Measurements from ENCODE around the gene TMEM161A. TPM values are rescaled to one million over a fixed set of nuclear protein-coding genes. Genes with fewer than 3 reads are reported as not detected.

The TMEM161A gene
- total and polyA plus RNA-seq, 11 donors, result 12.3 to 29.7 (median 22.1) TPM

- DNase-seq, result no peak
- no peak for ATAC-seq
- peaks cover 0 to 32% (median 18%) of the 10 kb centered on the region in 9 donors for H3K36me3 ChIP-seq
- TF ChIP-seq, protein P1, sequence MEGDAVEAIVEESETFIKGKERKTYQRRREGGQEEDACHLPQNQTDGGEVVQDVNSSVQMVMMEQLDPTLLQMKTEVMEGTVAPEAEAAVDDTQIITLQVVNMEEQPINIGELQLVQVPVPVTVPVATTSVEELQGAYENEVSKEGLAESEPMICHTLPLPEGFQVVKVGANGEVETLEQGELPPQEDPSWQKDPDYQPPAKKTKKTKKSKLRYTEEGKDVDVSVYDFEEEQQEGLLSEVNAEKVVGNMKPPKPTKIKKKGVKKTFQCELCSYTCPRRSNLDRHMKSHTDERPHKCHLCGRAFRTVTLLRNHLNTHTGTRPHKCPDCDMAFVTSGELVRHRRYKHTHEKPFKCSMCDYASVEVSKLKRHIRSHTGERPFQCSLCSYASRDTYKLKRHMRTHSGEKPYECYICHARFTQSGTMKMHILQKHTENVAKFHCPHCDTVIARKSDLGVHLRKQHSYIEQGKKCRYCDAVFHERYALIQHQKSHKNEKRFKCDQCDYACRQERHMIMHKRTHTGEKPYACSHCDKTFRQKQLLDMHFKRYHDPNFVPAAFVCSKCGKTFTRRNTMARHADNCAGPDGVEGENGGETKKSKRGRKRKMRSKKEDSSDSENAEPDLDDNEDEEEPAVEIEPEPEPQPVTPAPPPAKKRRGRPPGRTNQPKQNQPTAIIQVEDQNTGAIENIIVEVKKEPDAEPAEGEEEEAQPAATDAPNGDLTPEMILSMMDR (IDR thresholded peaks at IDR 0.05), result no peak
- no peak for TF ChIP-seq POLR2A (IDR thresholded peaks at IDR 0.05)
- no peak overlapping the region for H3K4me3 ChIP-seq
- H3K9me3 ChIP-seq, result no peaks in the 10 kb centered on the region
- no peaks in the 10 kb centered on the region for H3K27me3 ChIP-seq
- peaks cover 0 to 4% (median 0%) of the 10 kb centered on the region in 12 donors for H3K4me1 ChIP-seq
- H3K27ac ChIP-seq, result no peak overlapping the region
- intact Hi-C loops (cut with DNase I), result no loop called here
- WGBS, 4 donors, result 92 to 95% (median 94%) methylated on average over 24 of the region's 24 CpGs
Measured at GRCh38 chr19:19096641-19097627, 41.3 kb downstream of the TMEM161A start.

- peaks cover 0 to 27% (median 10%) of the 10 kb centered on the region in 9 donors for H3K36me3 ChIP-seq
- no peak for ATAC-seq
- H3K9me3 ChIP-seq, result no peaks in the 10 kb centered on the region
- no peaks in the 10 kb centered on the region for H3K27me3 ChIP-seq
- 83 to 87% (median 85%) methylated on average over 11 of the region's 11 CpGs for WGBS, 4 donors
- H3K27ac ChIP-seq, result no peak overlapping the region
- intact Hi-C loops (cut with DNase I), result no loop called here
- H3K4me1 ChIP-seq, result peaks cover 0 to 4% (median 0%) of the 10 kb centered on the region in 12 donors
- H3K4me3 ChIP-seq, result no peak overlapping the region
- no peak for DNase-seq
- TF ChIP-seq, protein P1 (IDR thresholded peaks at IDR 0.05), result no peak
- TF ChIP-seq POLR2A (IDR thresholded peaks at IDR 0.05), result no peak
Measured at GRCh38 chr19:19095691-19096090, 42.6 kb downstream of the TMEM161A start.

GRCh38 chr19:19094513-19094912 is 43.8 kb downstream of the TMEM161A start:
- ATAC-seq (no peak), DNase-seq (no peak)
- H3K4me3 ChIP-seq, result no peak overlapping the region
- TF ChIP-seq POLR2A (IDR thresholded peaks at IDR 0.05), result no peak
- TF ChIP-seq, protein P1 (IDR thresholded peaks at IDR 0.05), result no peak
- peaks cover 0 to 5% (median 0%) of the 10 kb centered on the region in 12 donors for H3K4me1 ChIP-seq
- WGBS, 4 donors, result 83 to 96% (median 91%) methylated on average over 7 of the region's 7 CpGs
- no peaks in the 10 kb centered on the region for H3K27me3 ChIP-seq
- H3K36me3 ChIP-seq, result peaks cover 0 to 23% (median 10%) of the 10 kb centered on the region in 9 donors
- intact Hi-C loops (cut with DNase I), result no loop called here
- H3K9me3 ChIP-seq, result no peaks in the 10 kb centered on the region
- H3K27ac ChIP-seq, result no peak overlapping the region

DNA sequence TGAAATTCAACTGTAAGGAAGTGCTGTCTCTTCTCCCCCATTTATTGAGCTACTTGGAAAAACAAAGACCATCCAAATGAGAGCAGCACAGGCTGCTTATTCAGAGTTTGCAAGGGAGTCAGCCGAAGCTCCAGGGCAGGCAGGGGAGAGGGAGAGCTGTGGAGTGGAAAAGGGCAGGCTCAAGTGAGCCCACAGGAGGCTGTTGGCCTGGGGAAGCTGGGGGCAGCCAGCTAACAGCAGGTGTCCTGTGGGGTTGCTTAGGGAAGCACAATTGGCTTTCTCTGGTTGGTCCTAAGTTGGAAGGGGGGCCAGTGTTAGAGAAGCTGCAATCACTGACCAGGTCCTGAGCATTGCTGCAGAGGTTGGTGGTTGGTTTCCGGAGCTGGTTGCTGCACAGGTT is 50.6 kb downstream of the TMEM161A start:
- ATAC-seq, result no peak
- intact Hi-C loops (cut with DNase I), result no loop called here
- no peaks in the 10 kb centered on the region for H3K27me3 ChIP-seq
- no peak for DNase-seq
- no peaks in the 10 kb centered on the region for H3K9me3 ChIP-seq
- TF ChIP-seq, protein P1 (IDR thresholded peaks at IDR 0.05), result no peak
- no peak for TF ChIP-seq POLR2A (IDR thresholded peaks at IDR 0.05)
- peaks cover 0 to 2% (median 0%) of the 10 kb centered on the region in 9 donors for H3K36me3 ChIP-seq
- H3K4me3 ChIP-seq, result no peak overlapping the region
- H3K4me1 ChIP-seq, result peaks cover 0 to 15% (median 0%) of the 10 kb centered on the region in 12 donors
- 82 to 94% (median 87%) methylated on average over 2 of the region's 2 CpGs for WGBS, 4 donors
- H3K27ac ChIP-seq, result no peak overlapping the region

Measured in heart left ventricle (tissue), 16 donors.